ENCODE results near the gene HK2.

HK2 gene

DNA sequence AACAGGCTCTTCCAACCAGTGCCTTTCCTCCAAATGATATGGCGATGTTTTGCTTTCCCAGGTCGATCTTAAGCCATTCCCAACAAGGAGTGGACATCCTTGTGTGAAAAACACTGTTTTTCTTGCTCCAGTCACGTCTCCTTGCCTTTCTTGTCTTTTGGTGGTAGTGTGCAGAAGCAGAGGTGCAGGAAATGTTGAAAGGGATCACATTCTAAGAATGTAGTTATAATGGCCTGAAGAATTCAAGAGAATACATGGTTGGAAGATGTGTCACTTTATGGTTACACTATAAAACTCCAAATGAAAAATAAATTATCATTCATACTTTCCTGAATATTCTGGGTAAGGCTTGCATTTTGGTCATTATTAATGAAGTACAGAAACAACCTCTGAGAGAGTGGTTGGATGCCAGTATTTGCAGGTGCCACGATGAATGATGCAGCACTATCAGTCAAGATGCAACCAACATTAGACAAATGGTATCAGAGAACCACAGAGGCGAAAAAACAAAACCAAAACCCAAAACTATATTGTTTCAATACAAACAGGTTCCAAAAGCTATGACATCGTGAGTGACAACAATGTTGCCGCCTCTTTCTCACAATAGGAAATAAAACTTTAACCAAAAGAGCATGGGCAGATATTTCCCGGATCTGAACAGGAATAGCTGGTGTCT lies 97.0 kb downstream of the HK2 start:
- Histone ChIP-seq H3K4me3 (ENCODE audit: low read length) (no peak overlapping the region), H3K9me3 (ENCODE audit: control insufficient read depth, low read length) (no peaks in the 10 kb centered on the region), H3K9ac (ENCODE audit: low read length) (no peak overlapping the region), H3K4me1 (ENCODE audit: control insufficient read depth, insufficient read depth, low read length) (no peaks in the 10 kb centered on the region), H3K27me3 (replicated peaks; ENCODE audit: control insufficient read depth, insufficient read depth, low read length) (no peaks in the 10 kb centered on the region), H3K36me3 (ENCODE audit: control insufficient read depth, insufficient read depth, low read length, severe bottlenecking) (no peaks in the 10 kb centered on the region)
- DNase-seq (ENCODE audit: low read depth): no peak

- Histone ChIP-seq H3K4me1 (ENCODE audit: control insufficient read depth, insufficient read depth, low read length) (no peaks in the 10 kb centered on the region), H3K27me3 (replicated peaks; ENCODE audit: control insufficient read depth, insufficient read depth, low read length) (no peaks in the 10 kb centered on the region), H3K9ac (ENCODE audit: low read length) (no peak overlapping the region), H3K36me3 (ENCODE audit: control insufficient read depth, insufficient read depth, low read length, severe bottlenecking) (no peaks in the 10 kb centered on the region), H3K9me3 (ENCODE audit: control insufficient read depth, low read length) (no peaks in the 10 kb centered on the region), H3K4me3 (ENCODE audit: low read length) (no peak overlapping the region)
- no peak for DNase-seq (ENCODE audit: low read depth)
Measured at GRCh38 chr2:74931940-74932339, 98.0 kb downstream of the HK2 start.

- no peaks in the 10 kb centered on the region for H3K9me3 ChIP-seq (ENCODE audit: control insufficient read depth, low read length)
- no peaks in the 10 kb centered on the region for H3K27me3 ChIP-seq (replicated peaks; ENCODE audit: control insufficient read depth, insufficient read depth, low read length)
- H3K4me3 ChIP-seq (ENCODE audit: low read length): no peak overlapping the region
- H3K4me1 ChIP-seq (ENCODE audit: control insufficient read depth, insufficient read depth, low read length): no peaks in the 10 kb centered on the region
- H3K9ac ChIP-seq (ENCODE audit: low read length): no peak overlapping the region
- H3K36me3 ChIP-seq (ENCODE audit: control insufficient read depth, insufficient read depth, low read length, severe bottlenecking): no peaks in the 10 kb centered on the region
- DNase-seq (ENCODE audit: low read depth): no peak
Measured at GRCh38 chr2:74935975-74936391, 102.1 kb downstream of the HK2 start.

GRCh38 chr2:74937221-74937880 lies 103.4 kb downstream of the HK2 start:
- no peak for DNase-seq (ENCODE audit: low read depth)
- H3K36me3 ChIP-seq (ENCODE audit: control insufficient read depth, insufficient read depth, low read length, severe bottlenecking): no peaks in the 10 kb centered on the region
- no peaks in the 10 kb centered on the region for H3K9me3 ChIP-seq (ENCODE audit: control insufficient read depth, low read length)
- no peak overlapping the region for H3K4me3 ChIP-seq (ENCODE audit: low read length)
- no peaks in the 10 kb centered on the region for H3K4me1 ChIP-seq (ENCODE audit: control insufficient read depth, insufficient read depth, low read length)
- no peak overlapping the region for H3K9ac ChIP-seq (ENCODE audit: low read length)
- H3K27me3 ChIP-seq (replicated peaks; ENCODE audit: control insufficient read depth, insufficient read depth, low read length): no peaks in the 10 kb centered on the region

GRCh38 chr2:74938264-74938663 lies 104.3 kb downstream of the HK2 start:
- no peak overlapping the region for H3K9ac ChIP-seq (ENCODE audit: low read length)
- no peak for DNase-seq (ENCODE audit: low read depth)
- H3K36me3 ChIP-seq (ENCODE audit: control insufficient read depth, insufficient read depth, low read length, severe bottlenecking): no peaks in the 10 kb centered on the region
- H3K4me1 ChIP-seq (ENCODE audit: control insufficient read depth, insufficient read depth, low read length): no peaks in the 10 kb centered on the region
- H3K4me3 ChIP-seq (ENCODE audit: low read length): no peak overlapping the region
- no peaks in the 10 kb centered on the region for H3K27me3 ChIP-seq (replicated peaks; ENCODE audit: control insufficient read depth, insufficient read depth, low read length)
- H3K9me3 ChIP-seq (ENCODE audit: control insufficient read depth, low read length): no peaks in the 10 kb centered on the region

DNA sequence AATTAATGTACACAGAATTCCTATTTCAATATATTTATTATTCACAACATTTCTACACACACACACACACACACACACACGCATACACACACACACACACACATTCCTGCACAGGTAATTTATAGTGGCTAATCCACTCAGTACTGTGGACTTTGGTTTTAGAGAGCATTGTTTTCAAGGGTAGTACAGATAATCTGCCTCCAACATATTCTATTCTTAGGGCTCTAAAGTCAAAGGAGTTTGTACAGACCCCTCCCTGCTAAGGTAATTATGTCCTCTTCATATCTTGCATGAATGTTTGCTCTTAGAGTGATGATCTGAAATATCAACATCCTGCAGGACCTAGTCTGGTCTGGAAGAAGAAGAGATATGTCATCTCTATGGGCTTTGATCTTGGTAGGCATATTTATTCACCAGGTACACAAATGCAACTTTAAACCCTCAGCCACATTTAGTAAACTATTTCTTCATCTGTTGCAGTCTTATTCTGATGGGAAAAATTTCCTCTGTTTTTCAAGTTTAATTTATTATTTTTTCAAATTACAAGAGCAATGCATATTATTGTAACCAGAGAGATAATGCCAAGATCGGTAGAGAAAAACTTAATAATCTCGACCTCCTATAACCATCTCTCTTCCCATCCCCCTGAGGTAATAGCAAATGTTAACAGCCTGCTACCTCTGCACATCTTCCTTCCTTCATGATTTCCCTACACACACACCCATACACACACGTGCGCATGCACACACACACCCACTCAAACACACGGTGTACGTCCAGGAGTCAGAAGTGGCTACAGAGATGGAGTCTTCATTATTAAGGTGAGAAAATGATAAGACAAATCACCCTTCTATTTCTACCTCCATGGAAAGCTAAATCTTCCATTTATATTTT lies 106.2 kb downstream of the HK2 start:
- Histone ChIP-seq H3K9me3 (ENCODE audit: control insufficient read depth, low read length) (no peaks in the 10 kb centered on the region), H3K9ac (ENCODE audit: low read length) (no peak overlapping the region), H3K4me3 (ENCODE audit: low read length) (no peak overlapping the region), H3K27me3 (replicated peaks; ENCODE audit: control insufficient read depth, insufficient read depth, low read length) (no peaks in the 10 kb centered on the region), H3K4me1 (ENCODE audit: control insufficient read depth, insufficient read depth, low read length) (no peaks in the 10 kb centered on the region), H3K36me3 (ENCODE audit: control insufficient read depth, insufficient read depth, low read length, severe bottlenecking) (no peaks in the 10 kb centered on the region)
- DNase-seq (ENCODE audit: low read depth): no peak

DNA sequence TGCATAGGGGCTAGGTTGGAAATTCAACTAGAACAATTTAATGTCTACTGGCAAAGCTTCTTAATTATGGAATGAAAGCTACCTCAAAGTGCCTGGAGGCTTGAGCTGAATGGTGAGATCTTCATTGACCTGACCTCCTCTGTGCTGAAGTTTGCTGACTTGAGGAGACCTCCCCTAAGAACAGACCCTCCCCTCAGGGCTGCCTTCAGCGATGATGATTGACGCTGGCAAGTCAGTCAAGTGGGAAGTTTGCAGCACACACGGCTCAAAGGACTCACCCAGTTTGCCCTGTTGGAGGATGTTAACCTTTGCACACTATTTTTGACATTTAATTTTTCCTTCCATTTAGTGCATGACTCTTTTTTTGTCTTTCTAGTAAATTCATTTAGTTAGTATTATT lies 107.4 kb downstream of the HK2 start:
- Histone ChIP-seq H3K36me3 (ENCODE audit: control insufficient read depth, insufficient read depth, low read length, severe bottlenecking) (no peaks in the 10 kb centered on the region), H3K27me3 (replicated peaks; ENCODE audit: control insufficient read depth, insufficient read depth, low read length) (no peaks in the 10 kb centered on the region), H3K4me3 (ENCODE audit: low read length) (no peak overlapping the region), H3K4me1 (ENCODE audit: control insufficient read depth, insufficient read depth, low read length) (peaks cover 3% of the 10 kb centered on the region), H3K9ac (ENCODE audit: low read length) (no peak overlapping the region), H3K9me3 (ENCODE audit: control insufficient read depth, low read length) (no peaks in the 10 kb centered on the region)
- no peak for DNase-seq (ENCODE audit: low read depth)

- Histone ChIP-seq H3K4me1 (ENCODE audit: control insufficient read depth, insufficient read depth, low read length) (peaks cover 3% of the 10 kb centered on the region), H3K9ac (ENCODE audit: low read length) (no peak overlapping the region), H3K36me3 (ENCODE audit: control insufficient read depth, insufficient read depth, low read length, severe bottlenecking) (no peaks in the 10 kb centered on the region), H3K27me3 (replicated peaks; ENCODE audit: control insufficient read depth, insufficient read depth, low read length) (no peaks in the 10 kb centered on the region), H3K4me3 (ENCODE audit: low read length) (no peak overlapping the region), H3K9me3 (ENCODE audit: control insufficient read depth, low read length) (no peaks in the 10 kb centered on the region)
- DNase-seq (ENCODE audit: low read depth): no peak
Measured at GRCh38 chr2:74942263-74942662, 108.3 kb downstream of the HK2 start.
